Stimulated activated CD8-positive, alpha-beta memory T cell treated with anti-CD3 and anti-CD28 coated beads, Interleukin-12 subunit alpha, Interleukin-12 subunit beta, amount 100 ng/mL, for 1 hour (primary cell): Measurements from ENCODE around the gene JAG1.
"Not testable (repeated sequence)": the region's sequence is repeated elsewhere in the genome, so short reads cannot be mapped to it uniquely, and the experiment has no call there.

Source experiments
- DNase-seq: peaks from one replicate; pipeline ENCODE4 v3.0.0-alpha.2; 2020; ENCODE audit warnings: low read depth

Gene JAG1

GRCh38 chr20:10609770-10610169, 64.0 kb downstream of the JAG1 start:
- DNase-seq: no peak

GRCh38 chr20:10609276-10609675, 64.5 kb downstream of the JAG1 start:
- no peak for DNase-seq

- no peak for DNase-seq
These were observed 68.1 kb downstream of the JAG1 start for GRCh38 chr20:10605547-10606195.

GRCh38 chr20:10604865-10605440, 68.8 kb downstream of the JAG1 start:
- DNase-seq: no peak

GRCh38 chr20:10603971-10604864, 69.6 kb downstream of the JAG1 start:
- no peak for DNase-seq

GRCh38 chr20:10603378-10603777, 70.4 kb downstream of the JAG1 start:
- no peak for DNase-seq

GRCh38 chr20:10602221-10602871, 71.5 kb downstream of the JAG1 start:
- DNase-seq: no peak

- DNase-seq: no peak
These were observed 76.2 kb downstream of the JAG1 start for GRCh38 chr20:10597637-10598036.

GRCh38 chr20:10596710-10597121, 77.1 kb downstream of the JAG1 start:
- no peak for DNase-seq

- DNase-seq: no peak
These were observed 77.8 kb downstream of the JAG1 start for GRCh38 chr20:10595985-10596384.

GRCh38 chr20:10595266-10595665, 78.5 kb downstream of the JAG1 start:
- DNase-seq: no peak

GRCh38 chr20:10594296-10594868, 79.4 kb downstream of the JAG1 start:
- no peak for DNase-seq

- DNase-seq: no peak
These were observed 81.8 kb downstream of the JAG1 start for GRCh38 chr20:10591946-10592521.

GRCh38 chr20:10590950-10591671, 82.7 kb downstream of the JAG1 start:
- no peak for DNase-seq

- not testable (repeated sequence) for DNase-seq
These were observed 83.4 kb downstream of the JAG1 start for GRCh38 chr20:10590446-10590845.
